ENCODE results near the gene C7orf57. TPM values are rescaled to one million over a fixed set of nuclear protein-coding genes. Genes with fewer than 3 reads are reported as not detected.
"Not testable (repeated sequence)": the region's sequence is repeated elsewhere in the genome, so short reads cannot be mapped to it uniquely, and the experiment has no call there.

The C7orf57 gene
- total RNA-seq, result not detected
- long read RNA-seq, result 0 reads

DNA sequence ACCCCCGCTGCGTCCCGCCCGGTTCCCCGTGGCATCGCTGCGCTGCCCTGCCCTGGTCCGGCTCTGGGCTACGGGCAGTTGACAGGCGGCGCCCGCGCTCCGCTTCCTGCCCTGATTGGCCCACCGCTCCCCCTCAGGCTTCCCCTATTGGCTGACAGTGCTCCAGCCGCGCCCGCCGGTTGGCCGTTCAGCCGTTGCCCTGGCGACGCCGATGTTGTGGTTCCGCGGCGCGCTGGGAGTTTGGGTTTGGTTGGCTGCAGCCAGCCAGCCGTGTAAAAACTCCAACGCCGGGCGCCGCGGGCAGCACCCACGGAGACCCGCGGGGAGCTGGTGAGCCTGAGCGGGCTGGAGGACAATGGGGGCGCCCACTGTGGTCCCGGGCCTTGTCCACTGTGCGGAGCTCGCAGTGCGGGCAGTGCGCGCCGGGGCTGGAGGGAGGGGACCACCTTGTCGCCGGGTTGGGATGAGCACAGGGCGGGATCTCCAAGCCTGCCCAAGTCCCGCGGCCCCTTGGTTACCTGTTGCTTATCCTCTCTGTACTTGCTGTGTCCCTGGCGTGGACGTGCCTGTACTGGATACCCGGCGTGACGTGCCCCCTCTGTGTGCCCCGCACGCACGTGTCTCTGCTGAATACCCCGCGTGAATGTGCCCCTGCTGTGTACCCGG, at the start of gene C7orf57:
C7orf57 (plus strand) TSS at position 243 of the 666 bp plus-strand sequence. CDS start 766 bp downstream, outside the sequence.
- peak; percentile 95 for DNase-seq
- ATAC-seq, result peak; percentile 100
- intact Hi-C loops (cut with micrococcal nuclease), result no loop called here

DNA sequence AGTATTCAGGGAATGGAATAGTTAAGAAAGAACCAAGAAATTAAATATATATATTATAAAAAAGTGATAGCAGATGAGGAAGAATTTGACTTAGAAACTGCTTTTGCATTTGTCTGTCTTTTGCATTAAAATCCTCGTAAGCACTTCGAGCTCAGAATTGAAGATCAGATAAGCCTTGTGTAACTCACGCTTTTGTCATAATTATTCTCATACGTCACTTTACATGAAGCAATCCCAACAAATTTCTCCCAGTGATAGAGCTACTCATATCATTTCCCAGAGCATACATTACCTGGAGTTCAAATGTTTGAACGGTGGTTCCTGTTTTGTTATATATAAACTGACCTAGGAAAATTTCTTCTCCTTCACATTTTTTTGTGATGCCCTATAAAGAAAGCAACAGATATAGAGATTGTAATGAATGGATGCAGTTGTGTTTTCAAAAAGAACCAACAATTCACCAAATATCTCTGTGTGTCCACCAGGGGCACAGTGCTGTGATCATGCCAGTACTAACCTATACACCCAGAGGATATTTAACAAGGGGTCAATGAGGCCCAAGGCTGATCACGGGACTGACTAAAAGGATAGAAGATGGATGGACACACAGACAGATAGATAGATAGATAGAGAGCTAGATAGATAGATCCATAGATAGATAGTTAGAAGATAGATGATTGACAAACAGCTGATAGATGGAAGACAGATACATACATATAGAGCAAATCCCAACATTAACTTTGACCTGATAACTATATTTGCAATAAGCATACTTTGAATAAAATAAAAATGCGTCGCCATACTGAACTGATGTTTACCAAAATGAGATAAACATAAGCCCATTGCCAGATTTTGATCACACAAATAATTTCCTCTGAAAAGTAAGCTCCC, 46.6 kb upstream of the C7orf57 start:
- DNase-seq (no peak), ATAC-seq (no peak)
- intact Hi-C loops (cut with micrococcal nuclease), result no loop called here

DNA sequence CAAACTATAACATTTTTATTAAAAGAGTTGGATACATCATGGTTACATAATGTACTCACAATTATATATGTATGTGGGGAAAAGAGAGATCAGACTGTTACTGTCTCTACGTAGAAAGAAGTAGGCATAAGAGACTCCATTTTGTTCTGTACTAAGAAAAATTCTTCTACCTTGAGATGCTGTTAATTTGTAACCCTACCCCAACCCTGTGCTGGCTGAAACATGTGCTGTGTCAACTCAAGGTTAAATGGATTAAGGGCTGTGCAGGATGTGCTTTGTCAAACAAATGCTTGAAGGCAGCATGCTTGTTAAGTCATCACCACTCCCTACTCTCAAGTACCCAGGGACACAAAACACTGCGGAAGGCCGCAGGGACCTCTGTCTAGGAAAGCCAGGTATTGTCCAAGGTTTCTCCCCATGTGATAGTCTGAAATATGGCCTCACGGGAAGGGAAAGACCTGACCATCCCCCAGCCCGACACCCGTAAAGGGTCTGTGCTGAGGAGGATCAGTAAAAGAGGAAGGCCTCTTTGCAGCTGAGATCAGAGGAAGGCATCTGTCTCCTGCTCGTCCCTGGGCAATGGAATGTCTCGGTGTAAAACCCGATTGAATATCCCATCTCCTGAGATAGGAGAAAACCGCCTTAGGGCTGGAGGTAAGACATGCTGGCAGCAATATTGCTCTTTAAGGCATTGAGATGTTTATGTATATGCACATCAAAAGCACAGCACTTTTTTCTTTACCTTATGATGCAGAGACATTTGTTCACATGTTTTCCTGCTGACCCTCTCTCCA, 45.5 kb upstream of the C7orf57 start:
- not testable (repeated sequence) for ATAC-seq, DNase-seq
- intact Hi-C loops (cut with micrococcal nuclease), result loop anchor here (10.0 kb wide), 1 partner anchor 105 kb away; no protein-coding TSS in a partner anchor

DNA sequence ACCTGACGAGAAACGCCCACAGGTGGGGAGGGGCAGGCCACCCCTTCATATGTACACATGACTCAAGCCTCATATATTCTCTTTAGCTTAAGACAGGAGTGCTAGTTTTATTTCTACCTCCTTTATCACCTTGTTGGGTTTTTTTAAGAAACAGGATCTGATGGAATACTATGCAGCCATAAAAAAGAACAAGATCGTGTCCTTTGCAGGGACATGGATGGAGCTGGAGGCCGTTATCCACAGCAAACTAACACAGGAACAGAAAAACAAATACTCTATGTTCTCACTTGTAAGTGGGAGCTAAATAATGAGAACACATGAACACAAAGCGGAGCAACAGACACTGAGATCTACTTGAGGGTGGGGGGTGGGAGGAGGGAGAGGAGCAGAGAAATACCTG, 44.8 kb upstream of the C7orf57 start:
- DNase-seq (no peak), ATAC-seq (no peak)
- intact Hi-C loops (cut with micrococcal nuclease), result loop anchor here (10.0 kb wide), 1 partner anchor 104 kb away; no protein-coding TSS in a partner anchor

- intact Hi-C loops (cut with micrococcal nuclease), result loop anchor here (10.0 kb wide), 1 partner anchor 104 kb away; no protein-coding TSS in a partner anchor
- DNase-seq, result no peak
- ATAC-seq, result no peak
These were observed 44.1 kb upstream of the C7orf57 start for GRCh38 chr7:47991270-47991669.

DNA sequence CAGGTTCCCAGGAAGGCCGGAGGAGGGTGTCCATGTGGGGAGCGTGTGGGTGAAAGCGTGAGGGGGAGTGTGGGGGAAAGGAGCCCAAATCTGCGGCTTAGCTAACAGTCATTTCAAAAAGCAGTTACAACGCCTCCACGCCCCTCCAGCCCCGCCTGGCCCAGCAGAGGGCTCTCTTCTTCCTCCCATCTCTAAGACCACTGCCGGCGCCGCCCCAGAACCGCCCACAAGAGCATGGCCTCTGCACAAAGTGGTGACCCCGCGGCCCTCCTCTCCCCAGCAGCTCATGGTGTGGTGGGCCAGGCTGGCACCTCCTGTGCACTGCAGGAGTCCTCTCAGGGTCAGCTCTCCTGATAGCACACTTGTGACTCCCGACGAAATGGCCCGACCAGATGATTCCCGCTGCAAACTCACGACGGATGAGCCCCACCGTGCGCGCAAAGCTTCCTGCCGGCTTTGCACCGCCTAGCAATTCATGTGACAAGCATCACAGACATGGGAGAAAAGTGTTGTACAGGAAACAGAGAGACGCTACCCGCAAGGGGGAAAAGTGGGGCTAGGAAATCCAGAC, 43.5 kb upstream of the C7orf57 start:
- intact Hi-C loops (cut with micrococcal nuclease), result loop anchor here (10.0 kb wide), 1 partner anchor 103 kb away; no protein-coding TSS in a partner anchor
- DNase-seq, result peak; percentile 91
- peak; percentile 100 for ATAC-seq

GRCh38 chr7:47992446-47992845, 42.9 kb upstream of the C7orf57 start:
- intact Hi-C loops (cut with micrococcal nuclease), result loop anchor here (10.0 kb wide), 1 partner anchor 102 kb away; no protein-coding TSS in a partner anchor

DNA sequence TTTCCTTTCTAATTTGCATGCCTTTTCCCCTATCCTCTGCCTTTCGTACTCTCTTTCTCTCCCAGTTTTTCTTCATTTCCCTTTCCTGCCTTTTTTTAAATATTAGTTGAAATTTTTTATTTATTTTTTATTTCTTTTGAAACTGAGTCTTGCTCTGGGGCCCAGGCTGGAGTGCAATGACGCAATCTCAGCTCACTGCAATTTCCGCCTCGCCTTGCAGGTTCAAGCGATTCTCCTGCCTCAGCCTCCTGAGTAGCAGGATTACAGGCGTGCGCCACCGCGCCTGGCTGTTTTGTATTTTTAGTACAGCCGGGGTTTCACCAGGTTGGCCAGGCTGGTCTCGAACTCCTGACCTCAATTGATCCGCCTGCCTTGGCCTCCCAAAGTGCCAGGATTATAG, 35.9 kb upstream of the C7orf57 start:
- ATAC-seq (no peak), DNase-seq (no peak)
- intact Hi-C loops (cut with micrococcal nuclease), result loop anchor here (10.0 kb wide), 1 partner anchor 95 kb away; no protein-coding TSS in a partner anchor

More at GRCh38 chr7:47992446-47992845, 42.9 kb upstream of the C7orf57 start:
- ATAC-seq (no peak), DNase-seq (no peak)

GRCh38 chr7:48000164-48000563, 35.2 kb upstream of the C7orf57 start:
- ATAC-seq; DNase-seq; intact Hi-C loops (cut with micrococcal nuclease): not testable (repeated sequence)

DNA sequence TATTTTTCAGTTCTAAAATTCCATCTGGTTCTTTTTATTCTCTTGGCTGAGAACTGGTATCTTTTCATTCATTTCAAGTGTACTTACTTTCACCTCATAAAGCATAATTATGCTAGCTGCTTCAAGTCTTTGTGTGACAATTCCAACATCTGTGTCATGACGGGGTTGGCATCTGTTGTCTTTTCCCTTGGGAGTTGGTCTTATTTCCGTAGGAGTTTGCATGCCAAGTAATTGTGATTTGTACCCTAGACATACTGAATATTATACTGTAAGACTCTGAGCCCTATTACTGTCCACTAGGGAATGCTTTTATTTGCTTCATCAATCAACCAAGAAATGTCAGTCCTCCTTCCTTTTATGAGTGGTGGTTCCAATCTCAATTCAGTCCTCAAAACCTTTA, 31.3 kb upstream of the C7orf57 start:
- no peak for DNase-seq
- intact Hi-C loops (cut with micrococcal nuclease), result no loop called here
- ATAC-seq, result no peak

DNA sequence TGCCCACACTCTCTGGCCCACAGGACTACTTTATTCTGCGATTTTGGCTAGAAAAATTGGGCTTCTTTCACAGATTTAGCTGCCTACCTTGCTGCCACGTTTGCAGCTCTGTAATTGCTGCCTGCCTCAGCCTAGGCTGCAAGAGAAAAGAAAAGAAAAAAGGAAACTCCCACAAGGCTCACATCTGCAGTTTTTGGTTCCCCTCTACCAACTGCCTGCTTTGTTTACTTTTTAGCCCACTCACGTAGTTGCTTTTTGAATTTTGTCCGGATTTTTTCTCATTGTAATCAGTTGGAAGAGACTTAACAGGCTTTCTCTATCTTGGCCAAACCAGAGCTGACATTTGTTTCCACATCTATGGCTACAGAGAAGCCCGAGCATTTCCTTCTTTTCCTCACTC, 30.7 kb upstream of the C7orf57 start:
- intact Hi-C loops (cut with micrococcal nuclease), result no loop called here
- ATAC-seq, result no peak

DNA sequence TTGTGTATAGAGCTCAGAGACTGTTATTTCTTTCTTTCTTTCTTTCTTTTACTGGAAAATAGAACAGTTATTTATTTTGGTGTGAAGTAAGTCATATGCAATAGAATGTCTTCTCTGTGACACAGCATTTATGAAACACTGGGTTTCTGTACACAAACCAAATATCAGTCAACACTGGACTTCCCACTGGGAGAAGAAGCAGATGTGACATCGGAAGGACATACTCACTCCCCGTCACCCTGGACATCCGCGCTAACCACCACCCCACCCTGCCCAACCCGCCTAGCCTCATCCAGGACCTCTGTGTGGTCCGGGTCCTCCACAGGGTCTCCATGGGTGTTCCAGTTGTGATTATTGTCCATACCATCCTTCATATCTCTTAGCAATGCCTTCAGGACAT, 28.5 kb upstream of the C7orf57 start:
- DNase-seq, result no peak
- ATAC-seq, result no peak
- intact Hi-C loops (cut with micrococcal nuclease), result no loop called here

More for the DNA sequence above, 30.7 kb upstream of the C7orf57 start:
- no peak for DNase-seq

DNA sequence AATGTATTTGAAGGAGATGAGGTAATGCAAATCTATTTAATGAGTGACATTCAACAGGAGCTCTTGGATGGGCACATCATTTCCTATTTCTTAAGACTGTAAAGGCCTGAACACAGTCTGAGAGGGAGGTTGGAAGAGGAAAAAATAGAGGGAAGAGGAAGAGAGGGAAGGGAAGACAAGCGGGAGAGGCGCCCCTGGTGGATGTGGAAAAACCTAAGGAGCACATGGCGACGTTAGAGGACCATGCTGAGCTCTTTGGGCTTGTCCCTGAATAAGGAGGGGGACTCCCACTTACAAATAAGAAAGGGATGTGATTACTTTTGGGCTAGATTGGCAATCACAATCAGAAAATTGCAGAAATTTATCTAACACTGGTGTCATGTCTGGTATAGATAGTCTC, 26.1 kb upstream of the C7orf57 start:
- DNase-seq (no peak), ATAC-seq (no peak)
- intact Hi-C loops (cut with micrococcal nuclease), result no loop called here

DNA sequence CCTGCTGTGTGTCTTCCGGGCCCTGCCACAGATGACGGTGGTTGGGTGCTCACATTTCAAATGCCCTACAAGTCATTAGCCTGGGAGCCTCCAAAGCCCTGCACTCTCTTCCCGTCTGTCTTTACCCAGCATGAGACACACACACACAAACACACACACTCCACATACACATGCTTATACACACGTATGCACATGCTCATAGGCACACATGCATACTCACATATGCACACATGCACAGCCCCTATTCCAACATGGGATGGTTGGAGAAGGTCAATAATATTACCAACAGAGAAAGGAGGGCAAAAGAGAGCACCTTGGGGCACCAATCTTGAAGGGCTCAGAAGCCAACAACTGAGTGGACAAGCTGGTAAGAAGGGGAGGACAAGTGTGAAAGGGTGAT, 25.4 kb upstream of the C7orf57 start:
- ATAC-seq, result no peak
- intact Hi-C loops (cut with micrococcal nuclease), result no loop called here
- DNase-seq, result no peak

- DNase-seq, result no peak
- ATAC-seq, result no peak
- intact Hi-C loops (cut with micrococcal nuclease), result no loop called here
These were observed 24.0 kb upstream of the C7orf57 start for GRCh38 chr7:48011323-48011722.

DNA sequence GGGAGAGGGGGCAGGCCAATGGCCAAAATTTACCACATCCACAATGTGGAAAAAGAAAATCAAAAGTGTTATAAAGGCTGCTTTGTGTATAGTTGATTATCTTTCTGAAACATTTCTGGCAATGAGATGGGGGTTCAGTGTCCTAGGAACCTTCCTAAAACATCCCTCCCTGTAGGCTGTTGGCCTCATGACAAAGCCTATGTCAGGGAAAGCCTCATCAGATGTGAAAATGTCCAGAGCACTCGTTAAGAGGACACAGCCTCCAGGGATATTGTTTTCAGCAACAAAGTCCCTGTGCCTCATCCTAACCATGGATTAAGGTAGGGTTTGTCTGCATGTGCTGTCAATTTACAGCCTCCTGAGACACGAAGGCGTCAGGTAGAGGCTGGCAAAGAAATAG, 23.4 kb upstream of the C7orf57 start:
- intact Hi-C loops (cut with micrococcal nuclease), result no loop called here
- no peak for DNase-seq
- no peak for ATAC-seq

- intact Hi-C loops (cut with micrococcal nuclease), result no loop called here
- ATAC-seq (no peak), DNase-seq (no peak)
These were observed 18.7 kb upstream of the C7orf57 start for GRCh38 chr7:48016641-48017040.

- no peak for DNase-seq
- intact Hi-C loops (cut with micrococcal nuclease), result no loop called here
- no peak for ATAC-seq
These were observed 17.7 kb upstream of the C7orf57 start for GRCh38 chr7:48017674-48018073.

DNA sequence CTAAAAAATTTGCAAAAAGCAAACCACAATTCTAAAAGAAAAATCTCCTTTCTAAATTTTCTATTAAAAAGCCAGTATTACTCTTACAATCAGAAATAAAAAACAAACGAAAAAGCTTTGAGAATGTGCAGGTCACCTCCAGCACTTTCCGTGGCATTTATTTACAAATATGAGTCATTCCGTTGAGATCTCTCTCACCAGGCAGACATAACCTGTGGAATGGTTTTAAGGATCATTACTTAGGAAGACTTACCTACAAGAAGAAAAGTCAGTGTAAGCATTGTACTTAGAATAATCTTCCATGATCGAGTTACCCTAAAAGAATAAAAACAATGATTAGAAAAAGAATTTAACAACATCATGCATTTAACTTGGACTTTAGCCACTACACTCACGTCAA, 9.7 kb upstream of the C7orf57 start:
- DNase-seq (no peak), ATAC-seq (no peak)
- intact Hi-C loops (cut with micrococcal nuclease), result no loop called here

Measured in left ventricle myocardium superior (tissue), 1 donor.